Measurements from ENCODE around the gene ABTB2.

The ABTB2 gene

GRCh38 chr11:34335331-34335730, 22.5 kb downstream of the ABTB2 start:
- no peak overlapping the region for H3K27ac ChIP-seq
- TF ChIP-seq, protein P1, sequence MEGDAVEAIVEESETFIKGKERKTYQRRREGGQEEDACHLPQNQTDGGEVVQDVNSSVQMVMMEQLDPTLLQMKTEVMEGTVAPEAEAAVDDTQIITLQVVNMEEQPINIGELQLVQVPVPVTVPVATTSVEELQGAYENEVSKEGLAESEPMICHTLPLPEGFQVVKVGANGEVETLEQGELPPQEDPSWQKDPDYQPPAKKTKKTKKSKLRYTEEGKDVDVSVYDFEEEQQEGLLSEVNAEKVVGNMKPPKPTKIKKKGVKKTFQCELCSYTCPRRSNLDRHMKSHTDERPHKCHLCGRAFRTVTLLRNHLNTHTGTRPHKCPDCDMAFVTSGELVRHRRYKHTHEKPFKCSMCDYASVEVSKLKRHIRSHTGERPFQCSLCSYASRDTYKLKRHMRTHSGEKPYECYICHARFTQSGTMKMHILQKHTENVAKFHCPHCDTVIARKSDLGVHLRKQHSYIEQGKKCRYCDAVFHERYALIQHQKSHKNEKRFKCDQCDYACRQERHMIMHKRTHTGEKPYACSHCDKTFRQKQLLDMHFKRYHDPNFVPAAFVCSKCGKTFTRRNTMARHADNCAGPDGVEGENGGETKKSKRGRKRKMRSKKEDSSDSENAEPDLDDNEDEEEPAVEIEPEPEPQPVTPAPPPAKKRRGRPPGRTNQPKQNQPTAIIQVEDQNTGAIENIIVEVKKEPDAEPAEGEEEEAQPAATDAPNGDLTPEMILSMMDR (conservative IDR thresholded peaks at IDR 0.05) = no peak
- no peak for TF ChIP-seq ZFX (IDR thresholded peaks at IDR 0.05)

- TF ChIP-seq, protein P1 (conservative IDR thresholded peaks at IDR 0.05) = no peak
- TF ChIP-seq ZFX (IDR thresholded peaks at IDR 0.05) = no peak
- no peak overlapping the region for H3K27ac ChIP-seq
Measured at GRCh38 chr11:34333787-34334186, 24.0 kb downstream of the ABTB2 start.

- H3K27ac ChIP-seq = peak overlapping the region; percentile 15; the same call in 1 of the 2 replicates
- TF ChIP-seq, protein P1 (conservative IDR thresholded peaks at IDR 0.05) = no peak
- no peak for TF ChIP-seq ZFX (IDR thresholded peaks at IDR 0.05)
Measured at GRCh38 chr11:34332524-34332923, 25.3 kb downstream of the ABTB2 start.

DNA sequence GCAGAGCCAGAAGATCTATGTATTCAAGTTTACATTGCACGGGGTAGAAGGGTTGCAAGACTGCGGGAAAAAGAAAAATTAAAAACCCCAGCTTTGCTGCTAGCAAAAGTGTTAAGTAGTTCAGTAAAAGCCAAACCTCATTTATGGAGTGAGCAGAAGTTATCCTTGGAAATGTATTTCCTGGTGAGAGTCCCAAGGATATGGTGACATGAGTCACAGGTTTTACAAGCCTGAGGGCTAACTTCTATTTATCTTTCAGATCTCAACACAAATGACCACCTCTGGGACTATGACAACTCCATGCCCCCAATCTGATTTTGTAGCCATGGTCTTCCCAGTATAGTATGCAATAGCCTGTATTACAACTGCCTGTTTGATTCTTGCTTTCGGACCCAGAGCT, 26.1 kb downstream of the ABTB2 start:
- no peak for TF ChIP-seq ZFX (IDR thresholded peaks at IDR 0.05)
- TF ChIP-seq, protein P1 (conservative IDR thresholded peaks at IDR 0.05) = no peak
- H3K27ac ChIP-seq = peak overlapping the region; percentile 15; the same call in 1 of the 2 replicates

- TF ChIP-seq, protein P1 (conservative IDR thresholded peaks at IDR 0.05) = no peak
- TF ChIP-seq ZFX (IDR thresholded peaks at IDR 0.05) = no peak
- no peak overlapping the region; the same call in 1 of the 2 replicates for H3K27ac ChIP-seq
Measured at GRCh38 chr11:34331329-34331728, 26.5 kb downstream of the ABTB2 start.

- TF ChIP-seq, protein P1 (conservative IDR thresholded peaks at IDR 0.05) = no peak
- no peak for TF ChIP-seq ZFX (IDR thresholded peaks at IDR 0.05)
- no peak overlapping the region for H3K27ac ChIP-seq
Measured at GRCh38 chr11:34330653-34331052, 27.2 kb downstream of the ABTB2 start.

DNA sequence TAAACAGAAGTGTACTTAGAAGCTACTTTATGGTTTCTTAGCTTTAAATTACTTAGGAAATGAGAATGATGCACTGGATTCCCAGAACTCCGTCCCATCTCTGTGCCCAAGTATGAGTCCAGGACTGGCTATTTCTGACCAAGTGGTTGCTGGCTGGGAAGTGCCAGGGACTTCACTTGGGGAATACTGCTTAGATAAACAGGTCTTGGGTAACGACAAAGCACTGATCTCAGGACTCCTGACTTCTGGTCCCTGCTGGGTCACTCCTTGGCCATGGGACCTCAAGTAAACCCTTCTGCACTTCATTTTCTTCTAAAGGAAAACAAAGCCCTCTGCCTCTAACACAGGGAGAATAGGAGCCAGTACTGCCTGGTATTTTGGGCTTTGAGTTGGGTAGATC, 27.9 kb downstream of the ABTB2 start:
- H3K27ac ChIP-seq = no peak overlapping the region
- no peak for TF ChIP-seq ZFX (IDR thresholded peaks at IDR 0.05)
- TF ChIP-seq, protein P1 (conservative IDR thresholded peaks at IDR 0.05) = no peak
